ENCODE results near the gene RSRP1. TPM values are rescaled to one million over a fixed set of nuclear protein-coding genes. Genes with fewer than 3 reads are reported as not detected.

RSRP1 gene
- total RNA-seq, 1 experiment from 2014 or later = 55.1 TPM

DNA sequence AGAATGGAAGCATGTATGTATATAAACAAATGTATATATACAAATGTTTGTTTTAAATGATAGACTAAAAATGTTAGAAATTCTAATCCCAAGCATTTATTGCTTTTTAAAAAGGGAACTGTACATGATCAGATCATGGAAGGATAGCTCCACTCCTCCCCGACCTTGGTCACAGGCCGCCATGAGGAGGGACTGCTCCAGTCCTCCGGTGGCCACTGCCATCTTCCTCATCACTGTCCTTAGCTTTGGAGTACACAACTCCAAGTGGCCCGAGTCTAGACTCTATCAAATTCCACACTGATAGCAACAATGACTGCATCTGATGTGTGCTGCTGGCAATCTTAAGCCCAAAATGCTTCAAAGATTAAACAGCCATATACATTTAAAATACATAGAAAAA, 24.6 kb downstream of the RSRP1 start:
- Mint-ChIP-seq H3K27me3 (ENCODE audit: low read depth) (no peaks in the 10 kb centered on the region), H3K4me3 (no peak overlapping the region), H3K27ac (no peak overlapping the region), H3K4me1 (no peaks in the 10 kb centered on the region), H3K36me3 (ENCODE audit: insufficient read depth in 1 of 3, low read depth in 3 of 3) (peaks cover 13 to 57% (median 51%) of the 10 kb centered on the region in 3 experiments; a peak in 6 of 7 replicates), H3K9me3 (no peaks in the 10 kb centered on the region)
- no peak overlapping the region for H3T11ph ChIP-seq (ENCODE audit: low read length)
- no peak overlapping the region for H3K23ac ChIP-seq (ENCODE audit: insufficient read length, low read depth, low read length)
- TF ChIP-seq, protein P1, sequence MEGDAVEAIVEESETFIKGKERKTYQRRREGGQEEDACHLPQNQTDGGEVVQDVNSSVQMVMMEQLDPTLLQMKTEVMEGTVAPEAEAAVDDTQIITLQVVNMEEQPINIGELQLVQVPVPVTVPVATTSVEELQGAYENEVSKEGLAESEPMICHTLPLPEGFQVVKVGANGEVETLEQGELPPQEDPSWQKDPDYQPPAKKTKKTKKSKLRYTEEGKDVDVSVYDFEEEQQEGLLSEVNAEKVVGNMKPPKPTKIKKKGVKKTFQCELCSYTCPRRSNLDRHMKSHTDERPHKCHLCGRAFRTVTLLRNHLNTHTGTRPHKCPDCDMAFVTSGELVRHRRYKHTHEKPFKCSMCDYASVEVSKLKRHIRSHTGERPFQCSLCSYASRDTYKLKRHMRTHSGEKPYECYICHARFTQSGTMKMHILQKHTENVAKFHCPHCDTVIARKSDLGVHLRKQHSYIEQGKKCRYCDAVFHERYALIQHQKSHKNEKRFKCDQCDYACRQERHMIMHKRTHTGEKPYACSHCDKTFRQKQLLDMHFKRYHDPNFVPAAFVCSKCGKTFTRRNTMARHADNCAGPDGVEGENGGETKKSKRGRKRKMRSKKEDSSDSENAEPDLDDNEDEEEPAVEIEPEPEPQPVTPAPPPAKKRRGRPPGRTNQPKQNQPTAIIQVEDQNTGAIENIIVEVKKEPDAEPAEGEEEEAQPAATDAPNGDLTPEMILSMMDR (conservative IDR thresholded peaks at IDR 0.05) = no peak
- H3K18ac ChIP-seq (ENCODE audit: insufficient read length, low read depth, low read length) = no peak overlapping the region
- H3K79me1 ChIP-seq (ENCODE audit: insufficient read depth, low read depth, low read length, poor library complexity, severe bottlenecking) = no peaks in the 10 kb centered on the region
- no peak overlapping the region for H2AK5ac ChIP-seq (ENCODE audit: insufficient read length, low read length)
- no peak overlapping the region for H4K91ac ChIP-seq (ENCODE audit: insufficient read length, low read depth, low read length)
- H2BK5ac ChIP-seq (ENCODE audit: insufficient read length, low read length) = no peak overlapping the region
- H2BK20ac ChIP-seq (ENCODE audit: low read depth, low read length, poor library complexity, severe bottlenecking) = no peak overlapping the region
- no peaks in the 10 kb centered on the region for H3K27me3 ChIP-seq (ENCODE audit: insufficient read depth, low read length)
- no peak overlapping the region for H2BK12ac ChIP-seq (ENCODE audit: insufficient read length, low read depth, low read length)
- no CpG with 5 or more reads among the region's 4 CpGs for WGBS (ENCODE audit: extremely low coverage, insufficient read length, low lambda C conversion rate)
- no peaks in the 10 kb centered on the region for H3K79me2 ChIP-seq (ENCODE audit: insufficient read depth, low read length)
- no peak overlapping the region for H3K56ac ChIP-seq (ENCODE audit: insufficient read length, low read depth, low read length)
- H2AFZ ChIP-seq (ENCODE audit: low read length) = no peak overlapping the region
- H2BK15ac ChIP-seq (ENCODE audit: low read depth, low read length) = no peak overlapping the region
- H4K20me1 ChIP-seq (ENCODE audit: control insufficient read depth, insufficient read depth, insufficient read length) = no peaks in the 10 kb centered on the region
- no peak overlapping the region for H3K4me2 ChIP-seq (ENCODE audit: insufficient read depth, insufficient read length, low read length)
- no peaks in the 10 kb centered on the region for H3K9me3 ChIP-seq (ENCODE audit: control insufficient read depth, low read depth, low read length)
- no peak overlapping the region for H3K4ac ChIP-seq (ENCODE audit: low read depth, low read length)
- no peak overlapping the region for H4K8ac ChIP-seq (replicated peaks; ENCODE audit: insufficient read length, low read depth, low read length)
- H4K5ac ChIP-seq (ENCODE audit: insufficient read length, low read depth, low read length) = no peak overlapping the region
- H3K27ac ChIP-seq (ENCODE audit: insufficient read length, low read depth, low read length) = no peak overlapping the region
- H3K14ac ChIP-seq (ENCODE audit: insufficient read depth, low read length) = no peak overlapping the region
- no peak overlapping the region for H3K9ac ChIP-seq (ENCODE audit: extremely low read depth, insufficient read length, low read length)
- H3K4me1 ChIP-seq (ENCODE audit: insufficient read depth, low read length) = no peaks in the 10 kb centered on the region
- no peak for DNase-seq
- H3K23me2 ChIP-seq (ENCODE audit: insufficient read length, low read depth, low read length, poor library complexity, severe bottlenecking) = no peaks in the 10 kb centered on the region
- H2BK120ac ChIP-seq (ENCODE audit: low read depth, low read length, poor library complexity, severe bottlenecking) = no peak overlapping the region
